HG02588 (cell line): ENCODE data around the gene ACVR1.
"Not testable (repeated sequence)": the region's sequence is repeated elsewhere in the genome, so short reads cannot be mapped to it uniquely, and the experiment has no call there.

Source experiments
- ATAC-seq: cut with Tn5 transposase; IDR thresholded peaks from one replicate; pipeline ENCODE4 v1.9.1; 2021; ENCODE audit warnings: mild to moderate bottlenecking, moderate library complexity; ENCODE audit not compliant: unreplicated experiment

ACVR1 gene

DNA sequence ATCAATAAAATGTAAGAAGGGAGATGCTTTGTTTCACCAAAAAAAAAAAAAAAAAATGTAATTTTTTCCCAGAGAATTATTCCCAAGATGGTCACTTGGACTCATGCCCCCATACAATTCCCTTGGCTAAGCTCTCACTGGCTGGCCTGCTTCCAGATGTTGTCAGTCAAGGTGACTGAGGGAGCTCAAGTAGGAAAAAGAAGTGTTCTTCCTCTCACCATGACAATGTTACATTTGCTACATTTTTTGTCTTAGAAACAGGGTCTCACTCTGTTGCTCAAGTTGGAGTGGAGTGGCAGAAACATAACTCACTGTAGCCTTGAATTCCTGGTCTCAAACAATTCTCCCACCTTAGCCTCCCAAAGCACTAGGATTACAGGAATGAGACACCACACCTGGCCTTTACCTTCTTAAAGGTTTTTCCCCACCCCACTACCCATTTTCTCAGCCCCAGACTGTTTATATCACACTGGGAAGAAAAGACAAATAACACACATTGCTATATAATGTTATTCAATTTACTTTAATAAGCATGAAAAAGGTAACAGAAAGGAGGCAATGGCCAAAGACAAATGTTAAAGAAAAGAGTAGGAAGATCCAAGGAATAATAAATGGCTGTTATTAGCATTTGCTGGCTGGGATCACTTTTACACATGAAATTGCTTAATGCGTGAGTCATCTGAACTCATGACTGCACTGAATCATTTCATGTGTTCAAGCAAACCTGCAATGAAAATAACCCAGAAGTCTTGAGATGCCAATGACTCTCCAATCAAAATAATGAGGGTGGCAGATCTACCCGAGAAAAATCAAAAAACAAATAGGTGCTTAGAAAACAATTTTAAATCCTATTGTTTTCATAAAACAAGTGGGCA lies 45.2 kb downstream of the ACVR1 start:
- ATAC-seq, result no peak

DNA sequence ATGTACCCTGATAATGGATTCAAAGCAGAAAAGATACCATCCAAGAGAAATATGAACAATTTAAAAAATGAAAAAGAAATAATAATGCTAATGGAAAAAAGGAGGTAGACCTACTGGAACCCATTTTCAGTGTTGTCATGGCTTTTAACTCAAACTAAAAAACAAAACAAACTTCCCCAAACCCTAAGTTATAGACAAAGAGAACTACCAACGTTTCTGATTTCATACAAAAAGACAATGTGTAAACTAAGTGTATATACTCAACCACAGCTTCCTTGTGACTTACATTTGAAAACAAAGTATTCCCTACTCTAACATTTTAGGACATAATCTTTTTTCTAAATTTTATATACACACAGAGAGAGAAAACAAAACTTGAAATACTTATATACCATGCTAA lies 45.9 kb downstream of the ACVR1 start:
- ATAC-seq, result no peak

DNA sequence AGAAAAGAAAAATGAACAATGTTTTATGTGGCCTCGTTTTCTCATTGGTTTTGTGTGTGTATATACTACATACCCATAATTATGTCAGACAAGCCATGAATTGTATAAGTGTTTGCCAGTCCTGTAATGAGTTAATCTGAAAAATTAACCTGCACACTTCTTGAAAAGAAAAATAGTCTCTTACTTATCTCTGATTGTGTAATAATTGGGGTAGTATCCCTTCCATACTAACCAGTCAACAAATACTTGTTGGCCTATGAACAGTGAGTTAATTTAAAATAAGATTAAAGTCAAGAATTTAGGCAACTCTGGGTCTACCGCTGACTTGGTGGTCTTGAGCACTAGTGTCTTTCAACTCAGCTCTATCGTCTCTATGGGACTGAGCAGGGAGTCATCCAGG lies 48.8 kb downstream of the ACVR1 start:
- no peak for ATAC-seq

DNA sequence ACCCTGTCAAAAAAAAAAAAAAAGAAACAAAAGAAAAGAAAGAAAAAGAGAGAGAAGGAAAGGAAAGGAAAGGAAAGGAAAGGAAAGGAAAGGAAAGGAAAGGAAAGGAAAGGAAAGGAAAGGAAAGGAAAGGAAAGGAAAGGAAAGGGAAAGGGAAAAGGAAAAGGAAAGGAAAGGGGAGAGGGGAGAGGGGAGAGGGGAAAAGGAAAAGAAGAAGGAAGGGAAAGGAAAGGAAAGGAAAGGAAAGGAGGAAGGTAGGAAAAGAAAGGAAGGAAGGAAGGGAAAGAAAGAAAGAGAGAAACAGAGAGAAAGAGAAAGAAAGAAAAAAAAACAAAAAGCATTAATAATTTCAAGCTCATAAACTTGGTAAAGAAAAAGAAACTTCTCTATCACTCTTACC lies 49.5 kb downstream of the ACVR1 start:
- ATAC-seq, result not testable (repeated sequence)

DNA sequence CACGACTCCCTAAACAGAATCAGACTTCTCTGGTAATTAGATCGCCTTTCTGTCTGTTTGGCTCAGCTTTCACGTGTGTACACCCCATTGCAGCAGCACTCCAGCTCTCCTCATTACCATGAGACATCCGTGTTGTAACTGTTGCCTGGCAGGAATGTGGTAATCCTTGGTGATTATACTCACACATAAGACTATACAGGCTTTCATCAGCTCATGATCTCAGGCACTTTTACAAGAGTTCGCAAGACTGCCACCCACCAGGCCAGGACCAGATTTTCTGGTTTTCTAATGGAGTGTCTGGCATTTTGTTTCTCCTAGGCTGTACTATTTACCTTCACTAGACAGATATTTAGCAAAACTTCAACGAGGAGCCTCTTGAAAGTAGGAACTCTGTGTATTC lies 50.2 kb downstream of the ACVR1 start:
- no peak for ATAC-seq

DNA sequence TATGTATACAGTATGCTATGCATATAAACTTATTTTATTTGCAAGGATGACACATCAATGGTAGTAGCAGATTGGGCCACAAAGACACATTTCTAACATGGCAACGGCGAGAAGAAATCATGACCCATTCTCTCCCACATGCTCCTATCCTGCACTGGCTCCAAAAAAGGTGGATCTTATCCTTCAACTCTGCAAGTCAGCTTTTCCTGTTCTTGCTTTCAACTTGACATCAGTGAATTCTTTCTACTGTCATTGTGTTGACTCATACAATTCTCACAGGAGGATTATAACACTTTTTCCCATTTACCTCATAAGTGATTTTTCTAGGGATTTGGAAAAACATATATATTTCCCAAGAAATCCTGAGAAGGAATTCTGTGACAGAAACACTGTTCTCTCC lies 53.1 kb downstream of the ACVR1 start:
- no peak for ATAC-seq

DNA sequence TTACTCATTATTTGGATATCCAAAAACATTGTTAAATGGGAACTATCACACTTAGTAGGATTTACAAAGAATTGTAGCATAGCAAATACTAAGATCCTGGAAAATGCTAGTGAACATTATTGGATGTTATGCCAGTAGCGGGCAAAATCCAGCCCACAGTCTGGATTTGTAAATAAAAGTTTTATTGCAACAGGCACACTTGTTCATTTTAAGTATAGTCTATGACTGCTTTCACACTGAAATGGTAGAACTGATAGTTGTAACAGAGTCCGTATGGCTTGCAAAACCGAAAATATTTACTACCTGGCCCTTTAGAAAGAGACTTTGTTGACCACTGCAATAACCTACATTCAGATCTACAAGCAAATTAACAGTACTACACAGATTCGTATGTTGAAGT lies 53.6 kb downstream of the ACVR1 start:
- no peak for ATAC-seq

DNA sequence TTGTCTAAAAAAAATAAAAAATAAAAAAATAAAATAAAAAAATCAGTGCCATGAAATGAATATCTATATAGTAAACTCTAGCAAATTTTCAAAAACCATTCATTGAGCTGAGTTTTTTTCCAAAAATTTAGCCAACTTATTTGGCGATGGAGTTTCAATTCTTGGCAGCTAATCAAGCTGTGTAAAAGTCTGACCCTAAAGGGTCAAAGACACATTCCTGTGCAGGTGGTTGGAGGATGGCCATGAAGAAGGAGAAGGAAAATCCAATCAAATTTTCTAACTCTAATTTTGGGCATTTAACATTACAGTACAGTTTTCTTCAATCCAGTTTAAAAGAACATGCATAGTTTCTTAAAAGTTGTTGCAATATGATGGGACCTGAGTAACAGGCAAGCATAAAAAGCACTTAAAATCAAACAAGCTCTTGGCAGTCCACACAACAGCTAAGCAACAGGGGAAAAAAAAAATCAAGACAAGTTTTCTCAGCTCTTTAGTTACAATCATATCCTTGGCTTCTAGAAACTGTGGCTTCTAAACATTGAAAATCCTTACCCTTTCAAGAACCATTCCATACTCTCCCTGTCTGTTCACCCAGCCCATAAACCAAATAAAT lies 54.5 kb downstream of the ACVR1 start:
- ATAC-seq, result no peak

DNA sequence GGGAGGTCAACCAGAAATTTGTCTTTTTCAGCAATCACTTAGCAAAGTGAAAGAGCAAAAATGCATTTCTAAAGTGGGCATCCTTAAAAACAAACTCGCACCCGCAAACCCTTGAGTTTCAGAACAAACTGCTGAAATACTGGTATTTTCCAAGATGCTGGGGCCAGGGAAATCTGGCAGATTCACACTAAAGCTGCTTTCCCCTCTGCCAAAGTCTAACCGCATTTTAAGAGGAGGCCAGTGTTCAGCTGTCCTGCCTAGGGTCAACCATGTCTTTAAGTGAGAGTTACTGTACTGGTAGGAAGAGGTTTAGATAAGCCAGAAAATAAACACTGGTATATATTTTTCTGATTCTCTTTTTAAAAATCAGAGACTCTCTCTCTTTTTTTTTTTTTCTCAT lies 55.9 kb downstream of the ACVR1 start:
- ATAC-seq, result no peak

DNA sequence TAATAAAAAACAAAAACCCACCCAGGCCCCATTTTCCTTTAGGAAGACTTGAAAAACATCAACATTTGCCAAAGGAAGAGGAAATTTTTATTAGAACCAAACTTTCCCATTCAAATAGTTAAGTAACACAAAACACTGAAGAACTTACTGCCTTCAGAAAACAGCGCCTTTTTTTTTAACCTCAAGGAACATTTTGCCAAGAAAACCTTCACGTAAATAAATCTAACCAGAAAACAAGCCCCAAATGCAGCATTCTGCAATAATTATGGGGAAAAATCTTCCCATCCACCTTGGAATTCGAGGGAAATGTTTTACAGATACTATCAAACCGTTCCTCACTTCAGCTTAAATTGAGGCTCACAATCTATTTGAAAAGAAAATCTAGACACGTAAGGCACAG lies 56.4 kb downstream of the ACVR1 start:
- ATAC-seq, result no peak

DNA sequence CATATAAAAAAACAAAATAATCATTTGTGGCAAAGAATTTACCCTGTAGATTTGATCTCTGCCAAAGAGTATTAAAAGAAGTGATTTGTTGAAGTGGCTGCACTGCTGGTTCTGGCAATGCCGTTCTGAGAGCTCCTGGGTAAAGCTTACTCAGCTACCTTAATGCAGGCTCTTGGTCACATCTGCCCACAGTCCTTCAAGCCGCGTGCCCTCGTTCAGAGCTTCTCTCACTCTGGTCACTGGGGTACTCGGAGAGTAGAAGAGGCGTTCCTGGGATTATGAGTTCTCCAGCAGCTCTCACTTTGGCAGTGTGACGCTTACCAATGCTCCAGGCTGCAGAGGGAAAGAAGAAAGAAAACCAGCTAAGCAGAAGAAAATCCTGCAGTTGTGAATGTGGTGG lies 57.9 kb downstream of the ACVR1 start:
- ATAC-seq, result no peak

DNA sequence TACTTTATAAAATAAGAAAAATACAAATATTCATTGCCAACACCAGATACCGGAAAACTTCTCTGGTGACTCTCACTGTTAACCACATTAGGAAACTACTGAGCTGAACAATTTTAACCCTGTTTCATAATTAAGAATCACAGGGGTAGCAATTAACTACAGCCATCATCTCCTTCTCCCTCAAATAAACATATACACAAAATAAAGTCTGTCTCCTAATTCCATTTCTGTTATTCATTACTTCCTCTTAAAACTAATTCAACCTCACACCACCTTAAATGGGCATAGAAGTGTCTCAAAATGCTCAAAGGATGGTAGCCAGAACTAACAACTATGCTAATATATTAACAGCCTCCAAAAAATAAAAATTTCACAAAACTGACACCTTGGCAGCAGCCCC lies 60.7 kb downstream of the ACVR1 start:
- ATAC-seq, result no peak

DNA sequence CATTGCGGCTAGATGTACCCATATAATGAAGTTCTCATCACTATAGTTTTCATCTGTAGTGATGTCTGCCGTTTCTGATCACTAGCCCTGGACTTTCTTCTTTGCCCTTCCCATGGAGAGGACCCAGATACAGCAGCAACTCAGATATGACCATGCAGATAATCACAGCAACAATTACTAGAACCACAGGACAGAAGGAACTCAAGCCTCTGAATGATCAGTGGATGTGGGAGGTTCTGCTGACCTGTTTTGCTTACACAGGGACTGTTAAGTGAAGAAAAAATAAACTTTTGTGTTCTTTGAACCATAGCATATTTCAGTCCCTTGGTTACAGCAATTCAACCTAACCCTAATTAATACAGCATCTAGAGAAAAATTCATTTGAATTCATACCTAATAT lies 62.7 kb downstream of the ACVR1 start:
- ATAC-seq, result no peak

DNA sequence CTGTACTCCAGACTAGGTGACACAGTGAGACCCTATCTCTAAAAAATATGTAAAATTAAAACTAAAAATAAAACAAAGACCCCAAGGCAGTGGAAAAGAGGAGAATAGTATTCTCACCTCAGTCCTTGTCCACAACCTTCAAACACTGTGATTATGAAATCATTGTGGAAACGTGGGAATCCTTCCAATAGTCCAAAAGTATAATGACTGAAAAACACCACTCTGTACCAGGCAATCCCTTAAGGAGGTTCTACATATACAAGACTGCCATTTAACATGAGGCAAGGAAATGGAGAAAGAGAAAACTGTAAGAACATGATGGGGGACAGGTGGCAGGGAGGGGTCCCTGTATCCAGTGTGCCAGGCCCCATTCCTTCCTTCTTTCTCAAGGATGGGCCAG lies 66.1 kb downstream of the ACVR1 start:
- no peak for ATAC-seq

DNA sequence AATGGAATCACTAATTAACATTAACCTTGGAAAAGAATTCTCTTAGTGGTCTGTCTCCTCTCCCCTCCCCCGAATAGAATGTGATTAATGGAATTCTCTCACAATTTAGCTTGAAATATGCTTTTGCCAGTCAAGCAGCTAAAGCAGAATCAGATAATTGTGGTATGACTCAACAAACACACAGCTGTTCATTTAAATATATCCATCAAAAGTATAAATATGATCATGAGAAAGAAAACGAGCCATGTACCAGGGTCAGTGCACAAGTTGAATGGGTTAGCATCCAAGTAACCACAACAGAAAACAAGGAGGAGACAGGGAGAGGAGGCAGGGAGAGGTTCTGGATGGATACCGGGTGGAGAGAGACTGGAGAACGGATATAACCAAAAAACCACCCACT lies 66.9 kb downstream of the ACVR1 start:
- ATAC-seq, result no peak

DNA sequence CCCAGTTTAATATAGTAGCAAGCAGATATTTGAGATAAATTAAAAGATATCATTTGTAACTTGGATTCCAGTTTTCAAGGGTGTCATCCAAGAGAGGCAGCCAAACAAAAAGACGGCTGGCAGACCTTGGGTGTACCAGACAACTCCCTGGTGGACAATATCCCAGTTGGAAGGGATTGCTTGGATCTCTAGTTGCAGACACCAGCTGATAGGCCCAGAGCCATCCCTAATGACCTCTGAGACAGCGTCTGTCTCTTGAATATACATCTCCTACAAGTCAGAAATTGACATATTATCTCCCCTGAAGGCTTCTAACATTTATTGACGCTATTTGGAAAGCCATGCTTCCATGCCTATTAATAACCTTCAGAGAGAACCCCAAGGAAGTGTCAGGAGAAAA lies 67.7 kb downstream of the ACVR1 start:
- no peak for ATAC-seq

DNA sequence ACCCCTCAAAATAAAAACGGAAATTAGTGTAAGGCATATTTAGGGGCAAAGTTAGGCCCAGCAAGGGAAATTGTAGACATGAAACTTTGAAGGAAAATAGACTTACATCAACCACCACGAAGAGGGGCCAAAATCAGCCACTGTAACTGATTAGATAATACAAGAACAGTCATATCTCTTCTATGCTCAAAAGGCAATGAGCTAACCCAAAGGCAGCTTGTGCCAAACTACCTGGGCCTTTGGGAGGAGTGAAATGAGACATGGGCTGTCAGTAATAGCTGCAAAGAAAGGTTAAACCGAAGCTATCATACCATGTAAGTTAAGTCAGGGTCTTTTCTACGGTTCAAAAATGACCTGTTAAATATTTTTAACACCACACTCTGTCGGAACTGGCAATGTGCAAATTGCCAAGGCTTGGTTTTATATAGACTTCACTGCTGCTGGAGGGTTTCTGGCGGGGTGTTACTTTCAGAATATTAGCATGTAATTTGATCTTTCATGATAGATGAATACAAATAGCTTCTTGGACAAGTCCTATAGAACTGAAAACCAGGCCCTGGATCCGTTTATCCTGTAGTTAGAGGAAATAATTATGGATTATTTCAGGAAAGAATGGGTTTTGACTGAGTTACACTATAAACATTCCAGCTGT lies 69.6 kb downstream of the ACVR1 start:
- no peak for ATAC-seq

DNA sequence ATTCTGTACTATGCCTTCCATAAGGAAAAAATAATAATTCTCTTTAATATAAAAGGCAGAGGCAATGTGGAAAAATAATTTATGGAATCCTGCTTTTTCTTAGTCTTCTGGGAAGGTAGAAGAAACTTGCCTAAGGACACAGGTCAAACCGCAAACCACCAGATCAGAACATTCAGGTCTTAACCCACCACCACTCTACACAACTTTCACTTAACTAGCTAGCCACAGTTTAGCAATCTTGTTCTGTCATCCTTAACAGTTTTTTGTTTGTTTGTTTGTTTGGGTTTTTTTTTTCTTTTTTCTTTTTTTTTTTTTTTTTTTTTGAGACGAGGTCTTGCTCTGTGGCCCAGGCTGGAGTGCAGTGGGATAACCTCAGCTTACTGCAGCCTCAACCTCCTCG lies 70.6 kb downstream of the ACVR1 start:
- no peak for ATAC-seq

DNA sequence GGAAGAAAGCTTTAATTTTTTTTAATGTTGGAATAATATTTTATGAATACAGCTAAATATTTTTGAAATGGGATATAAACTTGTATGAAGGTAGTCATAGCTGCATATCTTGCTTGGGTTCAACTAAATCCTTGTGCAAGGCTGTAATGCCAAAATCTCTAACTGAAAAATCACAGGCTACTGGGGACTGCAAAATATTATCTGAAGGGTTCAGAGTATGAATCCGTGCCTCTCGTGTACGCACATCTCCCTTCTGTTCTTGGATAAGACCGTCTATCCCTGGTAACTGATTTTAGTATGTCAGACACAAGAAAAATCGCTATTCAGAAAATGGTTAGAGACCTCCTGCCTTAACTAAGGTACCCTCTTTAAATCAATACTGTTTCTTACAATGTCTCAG lies 71.8 kb downstream of the ACVR1 start:
- ATAC-seq, result no peak

DNA sequence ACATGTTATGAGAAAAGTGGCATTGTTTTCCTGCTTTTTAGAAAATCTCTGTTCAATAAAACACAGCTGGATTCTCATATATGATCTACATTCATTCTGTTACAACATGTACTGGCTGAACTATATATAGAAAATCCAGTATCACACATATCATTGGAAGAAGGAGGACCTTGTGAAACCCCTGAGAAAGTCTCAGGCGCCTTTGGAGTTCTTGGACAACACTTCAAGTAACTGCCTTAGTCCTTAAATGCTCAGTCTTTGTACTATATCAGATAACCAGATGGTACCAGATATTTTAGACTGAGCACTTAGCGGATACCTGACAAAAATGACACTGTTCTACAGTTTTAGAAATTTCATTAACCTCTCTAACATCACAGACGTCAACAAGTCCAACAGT lies 72.2 kb downstream of the ACVR1 start:
- ATAC-seq, result no peak

DNA sequence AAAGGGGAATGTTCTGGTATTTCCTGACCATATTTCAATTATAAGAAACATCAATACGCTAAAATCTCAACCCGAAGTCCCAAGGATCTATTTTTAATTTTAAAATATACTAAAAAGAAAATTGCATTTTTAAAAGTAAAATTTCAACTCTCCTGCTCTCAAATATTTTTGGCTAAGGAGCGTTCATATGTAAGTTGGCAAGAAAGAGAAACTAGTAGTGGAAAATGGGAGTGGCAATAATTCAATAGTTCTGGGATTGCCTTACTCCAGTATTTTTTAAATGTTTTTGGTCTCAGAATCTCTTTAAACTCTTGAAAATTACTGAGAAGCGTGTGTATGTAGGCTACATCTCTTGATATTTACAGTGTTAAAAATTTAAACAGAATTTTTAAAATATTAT lies 72.7 kb downstream of the ACVR1 start:
- ATAC-seq, result no peak

DNA sequence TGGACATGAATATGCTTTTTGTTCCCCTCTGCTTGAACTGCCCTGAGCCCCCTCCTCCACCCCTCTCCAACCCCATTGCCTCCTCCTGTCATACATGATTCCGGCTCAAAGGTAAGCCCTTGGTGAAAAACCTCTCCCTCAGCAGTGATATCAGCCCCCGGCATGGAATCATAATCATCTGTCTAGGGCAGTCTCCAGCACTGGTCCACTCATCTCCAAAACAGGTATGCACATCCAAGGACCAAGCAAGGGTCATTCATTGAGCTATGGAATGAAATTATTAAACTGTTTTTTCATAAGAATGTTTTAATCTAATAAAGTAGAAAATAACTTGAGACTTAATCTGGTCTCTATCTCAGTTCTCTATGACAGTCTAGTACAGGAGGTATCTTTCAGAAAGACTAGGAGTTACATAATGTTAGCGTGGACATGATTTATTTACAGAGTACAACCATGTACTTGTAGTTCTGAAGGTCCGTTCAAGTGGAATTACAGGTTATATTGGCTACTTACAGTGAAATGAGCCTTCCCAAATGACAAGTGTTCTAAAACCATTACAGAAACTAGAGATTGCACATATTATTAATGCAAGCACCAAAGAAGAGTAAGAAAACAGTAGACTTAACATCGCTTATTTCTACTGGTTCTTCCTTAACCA lies 75.2 kb downstream of the ACVR1 start:
- ATAC-seq, result no peak
